ENCODE measurements around the gene ATP8B4. TPM values are rescaled to one million over a fixed set of nuclear protein-coding genes. Genes with fewer than 3 reads are reported as not detected.

ATP8B4 gene
- total and polyA plus RNA-seq, 2 donors (not counting 3 experiments of a cell fraction or from before 2014, with no cell fraction given) = not detected

DNA sequence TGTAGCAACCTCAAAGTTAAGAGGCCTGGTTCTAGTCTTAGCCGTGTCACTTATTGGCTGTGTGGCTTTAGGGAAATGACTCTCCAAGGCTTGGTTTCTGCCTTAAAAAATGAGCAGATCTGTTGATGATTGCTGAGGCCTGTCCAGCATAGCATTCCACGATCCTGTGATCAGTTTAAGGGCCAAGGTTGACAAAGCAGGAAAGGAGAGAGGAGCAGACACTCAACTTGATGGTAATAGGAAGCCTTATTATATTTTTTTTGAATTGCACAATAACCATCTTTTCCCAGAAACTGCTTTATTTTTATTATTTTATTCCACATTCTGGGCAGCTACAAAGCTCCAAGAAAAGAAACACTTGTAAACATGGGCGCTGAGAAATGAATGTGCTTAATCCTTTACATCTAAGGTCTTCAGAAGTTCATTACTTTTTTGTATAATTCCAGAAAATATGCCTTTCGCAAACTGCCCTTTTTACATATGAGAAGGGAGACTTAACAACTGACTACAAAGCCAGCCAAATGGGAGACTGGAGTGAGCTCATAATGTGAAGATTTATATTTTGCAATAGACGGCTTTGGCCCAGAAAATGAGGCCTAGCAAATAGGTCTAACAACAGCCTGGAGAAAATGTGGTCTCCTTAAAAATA, 241.0 kb downstream of the ATP8B4 start:
- BruUV-seq (replicated peaks) = no TSS peak
- Histone ChIP-seq H3K79me2 (ENCODE audit: control insufficient read depth, insufficient read depth, low read length) (no peaks in the 10 kb centered on the region), H3K27ac (ENCODE audit: insufficient read depth, low read depth, low read length) (no peak overlapping the region), H3K27me3 (ENCODE audit: control insufficient read depth in 2 of 2, insufficient read depth in 2 of 2, low read length in 2 of 2) (no peaks in the 10 kb centered on the region), H3K9me3 (replicated peaks; ENCODE audit: control insufficient read depth, insufficient read depth, low read length) (no peaks in the 10 kb centered on the region), H3K4me3 (replicated peaks in 1 of 3; ENCODE audit: insufficient read depth in 1 of 3, low read depth in 1 of 3, low read length in 3 of 3) (no peak overlapping the region), H3K36me3 (ENCODE audit: control insufficient read depth in 2 of 2, extremely low read depth in 1 of 2, insufficient read depth in 2 of 2, low read length in 2 of 2) (no peaks in the 10 kb centered on the region), H3K9ac (replicated peaks; ENCODE audit: extremely low read depth, insufficient read depth, low read length) (no peak overlapping the region), H4K20me1 (replicated peaks; ENCODE audit: control insufficient read depth, extremely low read depth, insufficient read depth, low read length) (no peaks in the 10 kb centered on the region), H3K4me2 (ENCODE audit: insufficient read depth, low read length) (no peak overlapping the region), H3K9me1 (replicated peaks; ENCODE audit: control insufficient read depth, extremely low read depth, insufficient read depth, low read length) (no peaks in the 10 kb centered on the region), H2AFZ (ENCODE audit: low read depth, low read length) (no peak overlapping the region), H3K4me1 (ENCODE audit: control insufficient read depth, extremely low read depth, insufficient read depth, low read length) (no peaks in the 10 kb centered on the region)
- dilution Hi-C loops (cut with MboI; ENCODE audit: extremely low pct_ligation_motif_present, low sequenced_read_pairs) = no loop called here
- DNase-seq (ENCODE audit: low read depth, low spot score) (no peak), FAIRE-seq (no peak)
- TF ChIP-seq FOS (IDR thresholded peaks at IDR 0.05; ENCODE audit: borderline replicate concordance, insufficient read depth, low read length) (no peak), JUN (IDR thresholded peaks at IDR 0.05; ENCODE audit: borderline replicate concordance, insufficient read depth, insufficient read length, low read depth) (no peak), POLR2AphosphoS5 (IDR thresholded peaks at IDR 0.05; ENCODE audit: insufficient read depth, low read depth, low read length) (no peak)
- TF ChIP-seq, protein P1, sequence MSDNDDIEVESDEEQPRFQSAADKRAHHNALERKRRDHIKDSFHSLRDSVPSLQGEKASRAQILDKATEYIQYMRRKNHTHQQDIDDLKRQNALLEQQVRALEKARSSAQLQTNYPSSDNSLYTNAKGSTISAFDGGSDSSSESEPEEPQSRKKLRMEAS (IDR thresholded peaks at IDR 0.05; ENCODE audit: insufficient read depth, insufficient read length) = no peak
- TF ChIP-seq, protein P2, sequence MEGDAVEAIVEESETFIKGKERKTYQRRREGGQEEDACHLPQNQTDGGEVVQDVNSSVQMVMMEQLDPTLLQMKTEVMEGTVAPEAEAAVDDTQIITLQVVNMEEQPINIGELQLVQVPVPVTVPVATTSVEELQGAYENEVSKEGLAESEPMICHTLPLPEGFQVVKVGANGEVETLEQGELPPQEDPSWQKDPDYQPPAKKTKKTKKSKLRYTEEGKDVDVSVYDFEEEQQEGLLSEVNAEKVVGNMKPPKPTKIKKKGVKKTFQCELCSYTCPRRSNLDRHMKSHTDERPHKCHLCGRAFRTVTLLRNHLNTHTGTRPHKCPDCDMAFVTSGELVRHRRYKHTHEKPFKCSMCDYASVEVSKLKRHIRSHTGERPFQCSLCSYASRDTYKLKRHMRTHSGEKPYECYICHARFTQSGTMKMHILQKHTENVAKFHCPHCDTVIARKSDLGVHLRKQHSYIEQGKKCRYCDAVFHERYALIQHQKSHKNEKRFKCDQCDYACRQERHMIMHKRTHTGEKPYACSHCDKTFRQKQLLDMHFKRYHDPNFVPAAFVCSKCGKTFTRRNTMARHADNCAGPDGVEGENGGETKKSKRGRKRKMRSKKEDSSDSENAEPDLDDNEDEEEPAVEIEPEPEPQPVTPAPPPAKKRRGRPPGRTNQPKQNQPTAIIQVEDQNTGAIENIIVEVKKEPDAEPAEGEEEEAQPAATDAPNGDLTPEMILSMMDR (IDR thresholded peaks at IDR 0.05; ENCODE audit: extremely low read depth in 1 of 2, insufficient read depth in 1 of 2, low read depth in 1 of 2, low read length in 2 of 2) = no peak
- ChIA-PET CTCF (no interaction called here), POLR2A (no interaction called here)
- intact Hi-C loops (cut with micrococcal nuclease) = no loop called here

Data from endothelial cell of umbilical vein (primary cell).